Measurements from ENCODE around the gene BATF.

BATF gene

DNA sequence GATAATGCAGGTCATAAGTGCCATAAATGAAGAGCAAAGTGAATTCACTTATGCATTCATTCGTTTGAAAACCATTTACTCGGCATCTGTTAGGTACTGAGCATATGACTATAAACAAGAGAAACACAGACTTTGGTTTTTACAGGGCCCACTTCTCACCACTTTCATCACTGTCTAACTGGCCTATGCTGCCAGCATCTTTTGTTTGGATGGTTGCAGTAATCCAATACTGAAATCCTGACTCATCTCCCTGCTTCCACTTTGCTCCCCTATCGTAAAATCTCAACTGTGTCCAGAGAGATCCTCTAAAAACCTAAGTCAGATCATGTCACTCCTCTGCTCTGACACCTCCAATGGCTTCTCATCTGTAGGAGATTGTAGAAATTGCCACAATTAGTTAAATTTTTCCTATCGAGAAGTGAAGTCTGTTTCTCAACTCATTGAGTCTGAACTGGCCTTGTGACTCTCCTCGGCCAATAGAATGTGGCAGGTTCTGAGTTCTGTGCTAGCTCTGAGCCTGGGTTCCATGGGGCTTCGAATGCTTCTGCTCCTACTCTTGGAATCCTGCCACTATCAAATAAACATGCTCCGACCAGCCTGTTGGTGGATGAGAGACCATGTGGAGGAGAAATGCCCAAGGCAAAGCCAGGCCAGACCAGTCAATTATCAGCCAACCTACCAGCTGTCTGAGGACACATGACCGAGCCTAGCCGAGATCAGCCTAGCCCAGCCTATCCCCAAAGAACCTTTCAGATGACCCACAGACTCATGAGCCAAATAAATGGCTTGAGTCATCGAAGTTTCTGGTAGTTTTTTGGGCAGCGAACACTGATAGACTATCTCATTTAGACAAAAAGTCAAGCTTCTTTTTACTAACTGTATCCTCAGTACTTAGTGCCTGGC lies 2.2 kb upstream of the BATF start:
- no peak for DNase-seq (ENCODE audit: extremely low spot score)
- POLR2A ChIA-PET = interaction anchor here (0.7 to 1.2 kb wide), 2 partner anchors 20 to 23 kb away, joined by 3 read pairs; no protein-coding TSS in a partner anchor
- TF ChIP-seq, protein P1, sequence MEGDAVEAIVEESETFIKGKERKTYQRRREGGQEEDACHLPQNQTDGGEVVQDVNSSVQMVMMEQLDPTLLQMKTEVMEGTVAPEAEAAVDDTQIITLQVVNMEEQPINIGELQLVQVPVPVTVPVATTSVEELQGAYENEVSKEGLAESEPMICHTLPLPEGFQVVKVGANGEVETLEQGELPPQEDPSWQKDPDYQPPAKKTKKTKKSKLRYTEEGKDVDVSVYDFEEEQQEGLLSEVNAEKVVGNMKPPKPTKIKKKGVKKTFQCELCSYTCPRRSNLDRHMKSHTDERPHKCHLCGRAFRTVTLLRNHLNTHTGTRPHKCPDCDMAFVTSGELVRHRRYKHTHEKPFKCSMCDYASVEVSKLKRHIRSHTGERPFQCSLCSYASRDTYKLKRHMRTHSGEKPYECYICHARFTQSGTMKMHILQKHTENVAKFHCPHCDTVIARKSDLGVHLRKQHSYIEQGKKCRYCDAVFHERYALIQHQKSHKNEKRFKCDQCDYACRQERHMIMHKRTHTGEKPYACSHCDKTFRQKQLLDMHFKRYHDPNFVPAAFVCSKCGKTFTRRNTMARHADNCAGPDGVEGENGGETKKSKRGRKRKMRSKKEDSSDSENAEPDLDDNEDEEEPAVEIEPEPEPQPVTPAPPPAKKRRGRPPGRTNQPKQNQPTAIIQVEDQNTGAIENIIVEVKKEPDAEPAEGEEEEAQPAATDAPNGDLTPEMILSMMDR (IDR thresholded peaks at IDR 0.05; ENCODE audit: control extremely low read depth, extremely low read depth, low read depth, missing control alignments) = no peak
- CTCF ChIA-PET = interaction anchor here (0.9 to 12.9 kb wide), 28 partner anchors 9 to 221 kb away, joined by 3 to 105 read pairs (median 4); no protein-coding TSS in a partner anchor

DNA sequence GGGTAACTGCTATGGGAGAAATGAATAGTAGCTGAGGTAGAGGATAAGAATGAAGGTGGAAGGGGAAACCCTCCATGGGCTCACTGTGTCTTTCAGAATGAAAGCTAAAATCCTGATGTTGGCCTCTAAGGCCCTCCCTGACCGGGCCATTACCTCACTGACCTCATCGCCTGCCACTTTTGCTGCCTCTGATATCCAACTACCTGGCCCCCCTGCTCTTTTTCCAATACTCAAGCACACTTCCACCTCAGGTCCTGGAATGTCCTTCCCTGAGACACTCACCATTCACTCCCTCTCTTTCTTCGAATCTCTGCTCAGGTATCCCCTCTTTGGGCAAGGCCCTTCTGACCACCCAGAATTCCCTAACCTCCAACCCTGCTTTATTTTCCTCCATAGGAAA lies 1.4 kb upstream of the BATF start:
- CTCF ChIA-PET = interaction anchor here (0.9 to 12.9 kb wide), 14 partner anchors 7 to 136 kb away, joined by 3 to 105 read pairs (median 4); no protein-coding TSS in a partner anchor
- TF ChIP-seq, protein P1 (IDR thresholded peaks at IDR 0.05; ENCODE audit: control extremely low read depth, extremely low read depth, low read depth, missing control alignments) = no peak
- POLR2A ChIA-PET = interaction anchor here (0.7 to 1.2 kb wide), 2 partner anchors 19 to 22 kb away, joined by 3 read pairs; no protein-coding TSS in a partner anchor
- DNase-seq (ENCODE audit: extremely low spot score) = no peak

DNA sequence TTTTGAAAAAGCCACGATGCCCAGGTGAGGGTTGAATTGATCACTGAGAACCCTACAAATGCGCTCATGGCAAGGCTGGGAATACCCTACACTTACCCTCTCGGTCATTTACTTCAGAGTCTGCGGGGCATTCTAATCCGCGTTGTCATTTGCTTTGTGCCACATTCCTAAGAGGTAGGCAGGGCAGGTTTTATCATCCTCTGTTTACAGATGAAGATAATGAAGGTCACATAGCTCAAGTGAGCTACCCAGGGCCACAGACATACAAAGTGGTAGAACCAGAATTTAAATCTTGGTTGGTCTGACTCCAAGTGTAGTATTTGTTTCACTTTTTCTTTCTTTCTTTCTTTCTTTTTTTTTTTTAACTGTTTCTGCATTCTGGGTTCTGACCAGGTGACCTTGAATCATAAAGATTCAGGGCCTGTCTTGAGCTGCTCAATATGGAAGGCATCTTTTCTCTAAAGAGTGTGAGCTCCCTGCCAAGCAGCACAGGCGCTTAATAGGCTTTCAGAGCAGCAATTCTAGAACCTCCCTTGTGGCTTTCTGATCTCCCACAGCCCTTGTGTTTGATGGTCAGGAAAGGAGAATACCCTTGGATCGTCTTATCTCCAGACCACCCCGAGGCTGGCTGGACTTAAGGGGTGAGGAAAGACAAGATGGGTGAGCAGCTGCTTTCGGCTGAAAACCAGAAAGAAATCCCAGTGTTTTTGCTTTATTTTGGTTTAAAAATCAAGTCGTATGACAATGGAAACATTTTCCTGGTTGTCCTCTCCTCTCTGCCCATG lies 662 bp upstream of the BATF start:
- TF ChIP-seq, protein P1 (IDR thresholded peaks at IDR 0.05; ENCODE audit: control extremely low read depth, extremely low read depth, low read depth, missing control alignments) = no peak
- DNase-seq (ENCODE audit: extremely low spot score) = no peak
- ChIA-PET CTCF (interaction anchor here (1.0 to 12.9 kb wide), 11 partner anchors 8 to 135 kb away, joined by 3 to 105 read pairs (median 6); no protein-coding TSS in a partner anchor), POLR2A (interaction anchor here (0.5 kb wide), 1 partner anchor 32 kb away, joined by 3 read pairs; no protein-coding TSS in a partner anchor)

DNA sequence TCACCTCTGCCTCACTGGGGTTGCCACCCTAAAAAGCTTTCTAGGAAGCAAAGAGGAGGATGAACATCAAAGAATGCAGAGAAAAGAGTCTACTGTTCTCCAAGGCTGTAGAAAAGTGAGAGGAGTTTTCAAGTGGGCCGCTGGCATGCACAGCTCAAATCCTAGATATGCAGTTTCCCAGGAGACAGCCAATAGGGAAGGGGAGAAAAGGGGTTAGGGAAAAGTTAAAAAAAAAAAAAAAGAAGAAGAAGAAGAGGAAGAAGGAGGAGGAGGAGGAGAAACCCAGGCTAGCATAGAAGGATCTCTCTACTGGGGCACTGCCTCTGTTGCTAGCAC lies 682 bp downstream of the BATF start:
- ChIA-PET POLR2A (interaction anchor here (2.2 kb wide), 1 partner anchor 17 kb away, joined by 7 read pairs; no protein-coding TSS in a partner anchor), CTCF (interaction anchor here (1.1 to 12.9 kb wide), 8 partner anchors 9 to 131 kb away, joined by 3 to 105 read pairs (median 10); no protein-coding TSS in a partner anchor)
- TF ChIP-seq, protein P1 (IDR thresholded peaks at IDR 0.05; ENCODE audit: control extremely low read depth, extremely low read depth, low read depth, missing control alignments) = no peak

DNA sequence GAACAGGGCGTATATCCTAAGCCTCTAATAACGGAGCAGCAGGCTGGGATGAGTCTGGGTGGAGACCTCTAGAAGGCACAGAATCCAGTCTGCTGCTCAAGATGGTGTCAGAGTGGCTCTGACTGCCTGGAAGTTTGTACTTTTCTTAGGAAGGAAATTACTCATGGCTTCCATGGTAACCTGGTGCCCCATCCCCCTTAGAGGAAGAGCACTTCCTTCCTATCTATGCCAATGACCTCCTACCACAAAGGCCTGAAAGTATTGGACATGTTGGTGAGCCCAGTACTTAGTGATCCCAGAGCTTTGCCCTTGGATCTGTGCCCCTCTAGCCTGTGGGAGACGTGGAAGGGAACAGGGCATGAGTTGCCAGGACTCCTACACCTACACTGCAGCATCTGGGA lies 1.5 kb downstream of the BATF start:
- TF ChIP-seq, protein P1 (IDR thresholded peaks at IDR 0.05; ENCODE audit: control extremely low read depth, extremely low read depth, low read depth, missing control alignments) = no peak
- no peak for DNase-seq (ENCODE audit: extremely low spot score)
- CTCF ChIA-PET = interaction anchor here (1.2 to 12.9 kb wide), 7 partner anchors 18 to 130 kb away, joined by 3 to 105 read pairs (median 6); no protein-coding TSS in a partner anchor
- POLR2A ChIA-PET = interaction anchor here (0.5 to 2.2 kb wide), 3 partner anchors 16 to 140 kb away, joined by 3 to 7 read pairs (median 4); no protein-coding TSS in a partner anchor

More for the DNA sequence above, 682 bp downstream of the BATF start:
- DNase-seq (ENCODE audit: extremely low spot score) = no peak

DNA sequence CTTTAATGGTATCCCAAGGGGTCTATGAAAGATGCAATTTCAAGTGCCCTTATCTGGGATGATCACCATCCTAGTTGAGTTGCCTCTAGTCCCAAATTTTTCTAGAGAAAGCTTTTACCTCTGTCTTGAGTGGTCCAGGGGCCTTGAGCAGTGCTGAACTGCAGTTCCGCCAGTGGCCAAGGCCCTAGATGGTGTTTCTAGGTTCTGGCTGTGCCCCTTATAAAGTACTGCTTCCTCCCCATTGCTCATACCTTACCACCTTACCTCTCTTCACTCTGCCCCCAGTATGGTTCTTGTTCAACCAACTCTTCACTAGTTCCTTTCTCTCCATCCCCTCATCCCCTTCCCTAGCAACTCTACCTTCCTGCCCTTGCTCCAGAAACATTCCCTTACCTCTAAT lies 3.7 kb downstream of the BATF start:
- DNase-seq (ENCODE audit: extremely low spot score) = no peak
- ChIA-PET CTCF (interaction anchor here (0.8 to 7.3 kb wide), 8 partner anchors 9 to 128 kb away, joined by 3 to 63 read pairs (median 4); no protein-coding TSS in a partner anchor), POLR2A (interaction anchor here (0.5 kb wide), 1 partner anchor 13 kb away, joined by 4 read pairs; no protein-coding TSS in a partner anchor)
- TF ChIP-seq, protein P1 (IDR thresholded peaks at IDR 0.05; ENCODE audit: control extremely low read depth, extremely low read depth, low read depth, missing control alignments) = no peak
